ENCODE results near the gene GEMIN7.

Gene GEMIN7

GRCh38 chr19:45133661-45134060, 54.6 kb downstream of the GEMIN7 start:
- no peak for DNase-seq

GRCh38 chr19:45135176-45135885, 56.3 kb downstream of the GEMIN7 start:
- DNase-seq, result no peak

GRCh38 chr19:45136507-45137178, 57.6 kb downstream of the GEMIN7 start:
- DNase-seq, result no peak

GRCh38 chr19:45137179-45137761, 58.2 kb downstream of the GEMIN7 start:
- peak; percentile 59 for DNase-seq

GRCh38 chr19:45138303-45138751, 59.3 kb downstream of the GEMIN7 start:
- DNase-seq, result no peak

GRCh38 chr19:45139286-45140143, 60.5 kb downstream of the GEMIN7 start:
- no peak for DNase-seq

GRCh38 chr19:45140144-45140503, 61.1 kb downstream of the GEMIN7 start:
- DNase-seq, result no peak

- no peak for DNase-seq
Observed at GRCh38 chr19:45140533-45140932, 61.5 kb downstream of the GEMIN7 start.
